Panc1 (cell line): ENCODE measurements around the gene COMMD8.
"Not testable (repeated sequence)": the region's sequence is repeated elsewhere in the genome, so short reads cannot be mapped to it uniquely, and the experiment has no call there.

Experiments
- POLR2AphosphoS5 ChIP-seq: IDR thresholded peaks from 2 replicates; pipeline ENCODE4 v1.6.1; 2012; ENCODE audit warnings: mild to moderate bottlenecking, low read depth, low read length, moderate library complexity
- TCF7L2 ChIP-seq: IDR thresholded peaks from 2 replicates; pipeline ENCODE4 v1.6.1; 2011; ENCODE audit warnings: mild to moderate bottlenecking, low read depth, low read length, inconsistent platforms
- TF ChIP-seq, protein P1 (sequence below), 2 experiments: IDR thresholded peaks; 2 replicates each; pipeline ENCODE4 v1.6.1; 2011 to 2012; ENCODE audit warnings: low read depth in 2 of 2, control low read depth in 1 of 2, low read length in 1 of 2, mild to moderate bottlenecking in 1 of 2, moderate library complexity in 1 of 2; ENCODE audit not compliant: insufficient read depth in 1 of 2
- TF ChIP-seq, protein P2 (sequence below): fragments of 450-650 bp; IDR thresholded peaks from 2 replicates; pipeline ENCODE4 v1.5.1; 2017; ENCODE audit warnings: mild to moderate bottlenecking

DNA sequence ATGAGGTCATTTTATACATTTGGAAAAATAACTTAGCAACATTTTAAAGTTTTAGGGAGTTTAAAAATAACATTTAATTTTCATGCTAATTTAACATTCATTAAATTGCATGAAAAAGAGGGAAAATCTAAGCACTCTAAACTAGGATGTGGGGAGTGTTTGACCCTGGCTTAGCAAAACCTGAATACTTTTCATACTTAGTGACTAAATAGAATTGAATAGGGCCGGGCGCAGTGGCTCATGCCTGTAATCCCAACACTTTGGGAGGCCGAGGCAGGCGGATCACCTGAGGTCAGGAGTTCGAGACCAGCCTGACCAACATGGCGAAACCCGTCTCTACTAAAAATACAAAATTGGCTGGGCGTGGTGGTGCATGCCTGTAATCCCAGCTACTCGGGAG, 23.2 kb upstream of the COMMD8 start:
- TF ChIP-seq, protein P1, sequence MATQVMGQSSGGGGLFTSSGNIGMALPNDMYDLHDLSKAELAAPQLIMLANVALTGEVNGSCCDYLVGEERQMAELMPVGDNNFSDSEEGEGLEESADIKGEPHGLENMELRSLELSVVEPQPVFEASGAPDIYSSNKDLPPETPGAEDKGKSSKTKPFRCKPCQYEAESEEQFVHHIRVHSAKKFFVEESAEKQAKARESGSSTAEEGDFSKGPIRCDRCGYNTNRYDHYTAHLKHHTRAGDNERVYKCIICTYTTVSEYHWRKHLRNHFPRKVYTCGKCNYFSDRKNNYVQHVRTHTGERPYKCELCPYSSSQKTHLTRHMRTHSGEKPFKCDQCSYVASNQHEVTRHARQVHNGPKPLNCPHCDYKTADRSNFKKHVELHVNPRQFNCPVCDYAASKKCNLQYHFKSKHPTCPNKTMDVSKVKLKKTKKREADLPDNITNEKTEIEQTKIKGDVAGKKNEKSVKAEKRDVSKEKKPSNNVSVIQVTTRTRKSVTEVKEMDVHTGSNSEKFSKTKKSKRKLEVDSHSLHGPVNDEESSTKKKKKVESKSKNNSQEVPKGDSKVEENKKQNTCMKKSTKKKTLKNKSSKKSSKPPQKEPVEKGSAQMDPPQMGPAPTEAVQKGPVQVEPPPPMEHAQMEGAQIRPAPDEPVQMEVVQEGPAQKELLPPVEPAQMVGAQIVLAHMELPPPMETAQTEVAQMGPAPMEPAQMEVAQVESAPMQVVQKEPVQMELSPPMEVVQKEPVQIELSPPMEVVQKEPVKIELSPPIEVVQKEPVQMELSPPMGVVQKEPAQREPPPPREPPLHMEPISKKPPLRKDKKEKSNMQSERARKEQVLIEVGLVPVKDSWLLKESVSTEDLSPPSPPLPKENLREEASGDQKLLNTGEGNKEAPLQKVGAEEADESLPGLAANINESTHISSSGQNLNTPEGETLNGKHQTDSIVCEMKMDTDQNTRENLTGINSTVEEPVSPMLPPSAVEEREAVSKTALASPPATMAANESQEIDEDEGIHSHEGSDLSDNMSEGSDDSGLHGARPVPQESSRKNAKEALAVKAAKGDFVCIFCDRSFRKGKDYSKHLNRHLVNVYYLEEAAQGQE (IDR thresholded peaks at IDR 0.05; ENCODE audit: insufficient read depth in 1 of 2, low read depth in 2 of 2, low read length in 1 of 2) = not testable (repeated sequence)
- TF ChIP-seq, protein P2, sequence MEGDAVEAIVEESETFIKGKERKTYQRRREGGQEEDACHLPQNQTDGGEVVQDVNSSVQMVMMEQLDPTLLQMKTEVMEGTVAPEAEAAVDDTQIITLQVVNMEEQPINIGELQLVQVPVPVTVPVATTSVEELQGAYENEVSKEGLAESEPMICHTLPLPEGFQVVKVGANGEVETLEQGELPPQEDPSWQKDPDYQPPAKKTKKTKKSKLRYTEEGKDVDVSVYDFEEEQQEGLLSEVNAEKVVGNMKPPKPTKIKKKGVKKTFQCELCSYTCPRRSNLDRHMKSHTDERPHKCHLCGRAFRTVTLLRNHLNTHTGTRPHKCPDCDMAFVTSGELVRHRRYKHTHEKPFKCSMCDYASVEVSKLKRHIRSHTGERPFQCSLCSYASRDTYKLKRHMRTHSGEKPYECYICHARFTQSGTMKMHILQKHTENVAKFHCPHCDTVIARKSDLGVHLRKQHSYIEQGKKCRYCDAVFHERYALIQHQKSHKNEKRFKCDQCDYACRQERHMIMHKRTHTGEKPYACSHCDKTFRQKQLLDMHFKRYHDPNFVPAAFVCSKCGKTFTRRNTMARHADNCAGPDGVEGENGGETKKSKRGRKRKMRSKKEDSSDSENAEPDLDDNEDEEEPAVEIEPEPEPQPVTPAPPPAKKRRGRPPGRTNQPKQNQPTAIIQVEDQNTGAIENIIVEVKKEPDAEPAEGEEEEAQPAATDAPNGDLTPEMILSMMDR = not testable (repeated sequence)
- not testable (repeated sequence) for TF ChIP-seq POLR2AphosphoS5, TCF7L2
